RWPE1 (cell line): ENCODE results near the gene ANKRD42.
"Not testable (repeated sequence)": the region's sequence is repeated elsewhere in the genome, so short reads cannot be mapped to it uniquely, and the experiment has no call there.

Experiments
- CTCF ChIA-PET: fragments of 350-600 bp; sonication (Branson Sonifier 250); formaldehyde crosslinking; extraction: SDS; loops from one replicate; lab custom pipeline; 2021; lab: Yijun Ruan, JAX
- POLR2A ChIA-PET: fragments of 400-600 bp; formaldehyde crosslinking; extraction: SDS; loops from one replicate; lab custom pipeline; 2020; ENCODE audit warnings: antibody characterized with exemption; ENCODE audit not compliant: low non-redundant PET; lab: Yijun Ruan, JAX
- DNase-seq: peaks from one replicate; pipeline ENCODE4 v3.0.0; 2012; ENCODE audit warnings: low spot score
- H3K27ac ChIP-seq: fragments of 450-650 bp; 2 replicates; pipeline ENCODE4 v1.5.1; 2017
- TF ChIP-seq, protein P1 (sequence below): fragments of 450-650 bp; conservative IDR thresholded peaks from 2 replicates; pipeline ENCODE4 v1.5.1; 2017; ENCODE audit warnings: low read depth, mild to moderate bottlenecking

The ANKRD42 gene

DNA sequence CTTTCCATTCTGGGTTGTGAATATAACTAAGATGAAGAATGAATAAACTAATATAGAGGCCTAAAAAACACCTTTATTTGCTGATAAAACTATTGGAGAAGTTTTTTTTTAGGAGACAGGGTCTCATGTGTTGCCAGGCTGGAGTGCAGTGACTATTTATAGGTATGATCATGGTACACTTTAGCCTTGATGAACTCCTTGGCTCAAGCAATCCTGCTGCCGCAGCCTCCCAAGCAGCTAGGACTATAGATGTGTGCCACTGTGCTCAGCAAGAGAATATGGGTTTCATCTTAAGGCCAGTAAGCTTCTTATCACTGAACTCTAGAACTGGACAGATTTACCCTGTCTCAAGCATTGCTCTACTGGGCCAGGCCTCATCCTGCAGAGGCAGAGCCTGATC, 66.0 kb downstream of the ANKRD42 start:
- ChIA-PET CTCF (no interaction called here), POLR2A (no interaction called here)

DNA sequence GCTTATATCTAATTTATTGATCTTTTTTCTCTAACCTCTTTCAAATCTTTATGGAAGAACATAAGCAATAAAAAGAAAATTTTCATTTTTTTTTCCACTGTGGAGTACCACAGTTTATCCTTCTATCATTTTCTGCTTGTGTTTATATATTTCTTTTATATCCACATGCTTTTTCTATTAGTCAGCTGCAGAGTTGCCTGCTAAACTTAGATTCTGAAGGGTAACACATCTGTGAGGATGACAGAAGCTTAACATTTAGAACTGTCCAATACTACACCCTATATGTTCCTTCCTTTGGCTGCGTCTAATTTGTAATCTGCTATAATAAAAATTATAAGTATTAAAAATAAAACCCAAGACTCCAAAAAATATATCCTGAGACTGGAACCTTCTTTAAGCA, 71.8 kb downstream of the ANKRD42 start:
- POLR2A ChIA-PET, result no interaction called here
- TF ChIP-seq, protein P1, sequence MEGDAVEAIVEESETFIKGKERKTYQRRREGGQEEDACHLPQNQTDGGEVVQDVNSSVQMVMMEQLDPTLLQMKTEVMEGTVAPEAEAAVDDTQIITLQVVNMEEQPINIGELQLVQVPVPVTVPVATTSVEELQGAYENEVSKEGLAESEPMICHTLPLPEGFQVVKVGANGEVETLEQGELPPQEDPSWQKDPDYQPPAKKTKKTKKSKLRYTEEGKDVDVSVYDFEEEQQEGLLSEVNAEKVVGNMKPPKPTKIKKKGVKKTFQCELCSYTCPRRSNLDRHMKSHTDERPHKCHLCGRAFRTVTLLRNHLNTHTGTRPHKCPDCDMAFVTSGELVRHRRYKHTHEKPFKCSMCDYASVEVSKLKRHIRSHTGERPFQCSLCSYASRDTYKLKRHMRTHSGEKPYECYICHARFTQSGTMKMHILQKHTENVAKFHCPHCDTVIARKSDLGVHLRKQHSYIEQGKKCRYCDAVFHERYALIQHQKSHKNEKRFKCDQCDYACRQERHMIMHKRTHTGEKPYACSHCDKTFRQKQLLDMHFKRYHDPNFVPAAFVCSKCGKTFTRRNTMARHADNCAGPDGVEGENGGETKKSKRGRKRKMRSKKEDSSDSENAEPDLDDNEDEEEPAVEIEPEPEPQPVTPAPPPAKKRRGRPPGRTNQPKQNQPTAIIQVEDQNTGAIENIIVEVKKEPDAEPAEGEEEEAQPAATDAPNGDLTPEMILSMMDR, result no peak
- no peak for DNase-seq
- no peak overlapping the region for H3K27ac ChIP-seq
- CTCF ChIA-PET, result interaction anchor here (0.6 kb wide), 1 partner anchor 13 kb away, joined by 3 read pairs; no protein-coding TSS in a partner anchor

More for the DNA sequence above, 66.0 kb downstream of the ANKRD42 start:
- no peak overlapping the region for H3K27ac ChIP-seq
- TF ChIP-seq, protein P1, result no peak
- DNase-seq, result no peak

DNA sequence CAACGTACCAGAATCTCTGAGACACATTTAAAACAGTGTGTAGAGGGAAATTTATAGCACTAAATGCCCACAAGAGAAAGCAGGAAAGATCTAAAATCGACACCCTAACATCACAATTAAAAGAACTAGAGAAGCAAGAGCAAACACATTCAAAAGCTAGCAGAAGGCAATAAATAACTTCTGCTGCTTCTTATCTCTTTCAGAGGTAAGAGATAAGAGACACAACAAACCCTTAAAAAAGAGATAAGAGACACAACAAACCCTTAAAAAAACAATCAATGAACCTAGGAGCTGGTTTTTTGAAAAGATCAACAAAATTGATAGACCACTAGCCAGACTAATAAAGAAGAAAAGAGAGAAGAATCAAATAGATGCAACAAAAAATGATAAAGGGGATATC, 75.6 kb downstream of the ANKRD42 start:
- CTCF ChIA-PET, POLR2A ChIA-PET, DNase-seq, H3K27ac ChIP-seq: not testable (repeated sequence)

DNA sequence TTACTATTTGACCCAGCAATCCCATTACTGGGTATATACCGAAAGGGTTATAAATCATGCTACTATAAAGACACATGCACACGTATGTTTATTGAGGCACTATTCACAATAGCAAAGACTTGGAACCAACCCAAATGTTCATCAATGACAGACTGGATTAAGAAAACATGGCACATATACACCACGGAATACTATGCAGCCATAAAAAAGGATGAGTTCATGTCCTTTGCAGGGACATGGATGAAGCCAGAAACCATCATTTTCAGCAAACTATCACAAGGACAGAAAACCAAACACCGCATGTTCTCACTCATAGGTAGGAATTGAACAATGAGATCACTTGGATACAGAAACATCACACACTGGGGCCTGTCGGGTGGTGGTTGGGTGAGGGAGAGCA, 78.2 kb downstream of the ANKRD42 start:
- DNase-seq, CTCF ChIA-PET, POLR2A ChIA-PET: not testable (repeated sequence)

DNA sequence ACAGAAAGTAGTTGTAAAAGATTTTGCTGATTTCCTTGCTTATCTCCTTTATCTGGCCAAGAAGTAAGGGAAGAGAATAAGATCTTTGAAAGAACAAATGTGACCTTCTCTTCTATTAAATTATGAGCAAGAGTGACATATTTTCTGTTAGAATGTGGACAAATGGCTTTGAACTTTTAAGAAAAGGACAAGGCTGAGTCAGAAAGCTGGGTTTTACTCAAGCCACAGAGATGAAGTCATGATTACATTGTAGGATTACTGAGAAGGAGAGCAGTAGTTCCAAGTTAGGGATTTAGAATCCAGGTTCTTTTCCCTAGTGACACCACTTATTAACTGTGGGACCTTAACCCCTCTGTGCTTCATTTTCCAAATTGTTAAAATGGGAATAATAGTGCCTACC, 79.1 kb downstream of the ANKRD42 start:
- TF ChIP-seq, protein P1, result no peak
- H3K27ac ChIP-seq, result no peak overlapping the region
- ChIA-PET POLR2A (interaction anchor here (0.7 kb wide), 1 partner anchor 662 kb away, joined by 6 read pairs; no protein-coding TSS in a partner anchor), CTCF (interaction anchor here (0.6 kb wide), 1 partner anchor 405 kb away, joined by 3 read pairs; no protein-coding TSS in a partner anchor)
- DNase-seq, result no peak

More for the DNA sequence above, 78.2 kb downstream of the ANKRD42 start:
- H3K27ac ChIP-seq, result not testable (repeated sequence)

DNA sequence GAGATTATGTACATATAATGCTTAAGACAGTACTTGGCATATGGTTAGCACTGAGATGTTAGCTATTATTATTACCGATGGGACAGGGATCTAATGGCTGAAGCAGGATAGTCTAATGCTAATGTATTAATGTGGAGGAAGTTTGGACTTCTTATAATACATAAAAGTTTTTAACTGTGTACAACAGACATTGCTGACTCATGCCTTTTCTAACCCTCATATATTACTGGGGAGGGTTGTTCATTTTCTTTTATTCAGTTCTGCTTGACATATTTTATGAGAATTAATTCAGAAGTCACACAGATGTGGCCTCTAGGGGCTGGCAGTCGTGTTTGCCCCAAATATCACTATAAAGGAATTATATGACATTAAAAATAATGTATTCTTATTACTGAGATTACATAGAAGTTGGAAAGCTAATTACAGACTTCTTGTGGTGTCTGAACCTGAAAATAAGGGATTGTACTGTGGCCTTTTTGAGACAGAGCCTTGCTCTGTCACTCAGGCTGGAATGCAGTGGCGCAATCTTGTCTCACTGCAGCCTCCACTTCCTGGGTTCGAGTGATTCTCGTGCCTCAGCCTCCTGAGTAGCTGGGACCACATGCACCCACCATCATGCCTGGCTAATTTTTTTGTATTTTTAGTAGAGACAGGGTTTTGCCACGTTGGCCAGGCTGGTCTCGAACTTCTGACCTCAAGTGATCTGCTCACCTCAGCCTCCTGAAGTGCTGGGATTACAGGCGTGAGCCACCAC, 82.6 kb downstream of the ANKRD42 start:
- ChIA-PET POLR2A (no interaction called here), CTCF (interaction anchor here (0.6 to 1.3 kb wide), 6 partner anchors 9 to 600 kb away, joined by 3 read pairs; no protein-coding TSS in a partner anchor)
- no peak for DNase-seq
- H3K27ac ChIP-seq, result no peak overlapping the region
- TF ChIP-seq, protein P1, result no peak

DNA sequence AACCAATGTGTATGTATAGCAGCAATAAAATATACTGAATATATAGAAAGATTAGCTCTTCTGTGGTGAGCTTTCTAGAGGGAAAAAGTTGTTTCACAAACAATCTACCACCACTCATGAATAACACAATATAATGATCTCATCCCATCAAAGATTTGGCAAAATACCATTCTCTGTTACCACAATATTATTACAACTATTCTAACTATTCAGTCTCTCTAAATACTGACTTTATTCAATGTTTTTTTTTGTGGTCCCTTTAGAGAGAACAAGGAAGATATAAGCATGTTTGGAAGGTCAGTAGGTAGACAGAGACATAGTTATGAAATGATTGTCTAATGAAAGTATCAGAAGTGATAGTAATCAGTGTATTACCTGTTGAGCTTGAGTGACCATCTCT, 84.8 kb downstream of the ANKRD42 start:
- ChIA-PET POLR2A (no interaction called here), CTCF (interaction anchor here (0.6 kb wide), 1 partner anchor 13 kb away, joined by 3 read pairs; no protein-coding TSS in a partner anchor)
- H3K27ac ChIP-seq, result no peak overlapping the region
- DNase-seq, result no peak
- TF ChIP-seq, protein P1, result no peak
